ENCODE results near the gene GGT1. TPM values are rescaled to one million over a fixed set of nuclear protein-coding genes. Genes with fewer than 3 reads are reported as not detected.
"Not testable (repeated sequence)": the region's sequence is repeated elsewhere in the genome, so short reads cannot be mapped to it uniquely, and the experiment has no call there.

GGT1 gene
- total RNA-seq, 1 experiment from 2014 or later = 4.9 TPM

- in situ Hi-C loops (cut with HindIII; ENCODE audit: low pct_unique_long_range_greater_than_20kb, low sequenced_read_pairs); DNase-seq (ENCODE audit: low read depth, low spot score): not testable (repeated sequence)
Measured at GRCh38 chr22:24667904-24668303, 64.9 kb downstream of the GGT1 start.

DNA sequence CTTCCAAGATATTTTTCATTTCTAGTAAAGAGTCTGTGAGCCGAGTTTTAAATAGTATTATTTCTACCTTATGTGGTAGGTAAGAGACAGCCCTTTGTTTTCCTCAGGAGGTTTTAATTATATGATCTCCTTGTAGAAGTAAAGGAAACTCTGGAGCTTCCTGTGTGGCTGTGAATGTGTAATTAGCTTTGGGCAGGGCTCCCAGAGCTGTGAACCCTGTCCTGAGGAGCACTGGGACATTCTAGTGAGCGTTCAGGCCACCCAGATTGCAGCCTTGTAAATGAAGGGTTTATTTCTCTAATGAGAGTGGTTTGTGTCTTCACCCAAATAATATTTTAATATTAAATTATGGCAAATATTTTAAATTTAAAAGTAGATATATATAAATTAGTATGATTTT lies 69.5 kb downstream of the GGT1 start:
- DNase-seq (ENCODE audit: low read depth, low spot score); in situ Hi-C loops (cut with HindIII; ENCODE audit: low pct_unique_long_range_greater_than_20kb, low sequenced_read_pairs): not testable (repeated sequence)

Other genes with a start within 250 kb of the GGT1 start
- gene ADORA2A, start 175.6 kb upstream of the GGT1 start, total RNA-seq (2014; rRNA removed; shearing (Covaris generic)) = 1.2 and 2.5 TPM in 2 replicates
- not detected in 2 replicates for gene UPB1, start 107.9 kb upstream of the GGT1 start, total RNA-seq (2014; rRNA removed; shearing (Covaris generic))
- gene GUCD1, start 48.1 kb upstream of the GGT1 start, total RNA-seq (2014; rRNA removed; shearing (Covaris generic)) = 106 and 141 TPM in 2 replicates
- gene SNRPD3, start 47.2 kb upstream of the GGT1 start, total RNA-seq (2014; rRNA removed; shearing (Covaris generic)) = 142 and 174 TPM in 2 replicates
- gene LRRC75B, start 10.1 kb upstream of the GGT1 start, total RNA-seq (2014; rRNA removed; shearing (Covaris generic)) = 4.7 and 5.5 TPM in 2 replicates
- not detected in 2 replicates for gene PIWIL3, start 171.5 kb downstream of the GGT1 start, total RNA-seq (2014; rRNA removed; shearing (Covaris generic))
- gene SGSM1, start 203.0 kb downstream of the GGT1 start, total RNA-seq (2014; rRNA removed; shearing (Covaris generic)) = 0.03 TPM in 1 of 2 replicates, not detected in the other